Measurements from ENCODE around the gene APBA2. TPM values are rescaled to one million over a fixed set of nuclear protein-coding genes. Genes with fewer than 3 reads are reported as not detected.

APBA2 gene
- total and polyA plus RNA-seq, 2 of the 4 experiments (the other 2 are of a cell fraction) = 21.7 to 33.0 TPM

DNA sequence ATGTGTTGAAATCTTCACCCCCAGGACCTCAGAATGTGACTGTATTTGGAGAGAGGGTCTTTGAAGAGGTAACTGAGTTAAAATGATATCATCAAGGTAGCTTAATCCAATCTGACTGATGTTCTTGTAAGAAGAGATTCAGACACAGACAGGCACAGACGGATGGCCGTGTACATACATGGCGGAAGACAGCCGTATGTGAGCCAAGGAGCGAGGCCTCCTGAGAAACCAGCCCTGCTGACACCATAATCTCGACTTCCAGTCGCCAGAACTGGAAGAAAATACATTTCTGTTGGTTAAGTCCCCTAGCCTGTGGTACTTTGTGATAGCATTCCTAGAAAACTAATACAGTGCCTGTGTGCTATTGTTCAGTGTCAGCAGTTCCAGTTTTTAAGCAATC is 73.6 kb downstream of the APBA2 start:
- H3K4me1 ChIP-seq (ENCODE audit: control insufficient read depth, insufficient read depth, low read length) = peaks cover 15% of the 10 kb centered on the region
- H4K91ac ChIP-seq (ENCODE audit: insufficient read depth, low read depth, low read length) = no peak overlapping the region
- no peak overlapping the region for H3K18ac ChIP-seq (ENCODE audit: low read depth, low read length)
- H2BK120ac ChIP-seq (ENCODE audit: low read depth, low read length) = peak overlapping the region; percentile 5; the same call in 1 of the 2 replicates
- no peaks in the 10 kb centered on the region for H3K9me3 ChIP-seq (ENCODE audit: control insufficient read depth, insufficient read depth, low read length)
- H4K8ac ChIP-seq (ENCODE audit: low read depth in 2 of 2, low read length in 2 of 2) = no peak overlapping the region
- no peak overlapping the region for H2AFZ ChIP-seq (replicated peaks; ENCODE audit: low read length, poor library complexity)
- no peak overlapping the region for H2AK9ac ChIP-seq (replicated peaks; ENCODE audit: low read depth, low read length, poor library complexity)
- no TSS peak for BruUV-seq (replicated peaks)
- H2BK5ac ChIP-seq (ENCODE audit: low read depth, low read length, poor library complexity, severe bottlenecking) = no peak overlapping the region
- intact Hi-C loops (cut with micrococcal nuclease) (no loop called here), dilution Hi-C loops (cut with HindIII; ENCODE audit: low sequenced_read_pairs, unreplicated experiment) (no loop called here), in situ Hi-C loops (cut with MboI; ENCODE audit: low sequenced_read_pairs) (no loop called here)
- H2BK15ac ChIP-seq (ENCODE audit: low read depth, low read length) = 0 out of 3 replicates have a peak overlapping the region, but pooled peaks have one; percentile 16
- no peak for ATAC-seq (ENCODE audit: low read depth)
- ChIA-PET CTCF (no interaction called here), POLR2A (ENCODE audit: unreplicated experiment) (no interaction called here)
- 100% methylated on average over 3 of the region's 7 CpGs; no CpG with 5 or more reads in 1 of the 2 experiments for WGBS, 2 experiments (ENCODE audit: extremely low coverage in 2 of 2, insufficient read length in 1 of 2)
- no peak overlapping the region for H3K23ac ChIP-seq (ENCODE audit: low read depth, low read length)
- H4K20me1 ChIP-seq (ENCODE audit: insufficient read depth, low read length) = no peaks in the 10 kb centered on the region
- H3K56ac ChIP-seq (ENCODE audit: extremely low read depth, insufficient read depth, low read length) = no peak overlapping the region
- no peaks in the 10 kb centered on the region for H3K36me3 ChIP-seq (ENCODE audit: control insufficient read depth, insufficient read depth, low read length)
- H3K4me3 ChIP-seq (ENCODE audit: insufficient read depth, low read depth, low read length) = no peak overlapping the region
- no peak for DNase-seq
- H2AK5ac ChIP-seq (ENCODE audit: low read depth, low read length) = peak overlapping the region; percentile 15; the same call in 1 of the 2 replicates
- H3K27ac ChIP-seq (ENCODE audit: insufficient read depth, low read length) = no peak overlapping the region
- peaks cover 19 to 69% of the 10 kb centered on the region in 2 experiments; a peak in 3 of 4 replicates for H3K79me1 ChIP-seq (ENCODE audit: low read depth in 1 of 2, low read length in 2 of 2)
- H3K9me1 ChIP-seq (ENCODE audit: insufficient read depth, low read length) = peaks cover 27% of the 10 kb centered on the region
- no peak overlapping the region for H3K9ac ChIP-seq (ENCODE audit: low read depth, low read length)
- no peak overlapping the region for H3K14ac ChIP-seq (replicated peaks; ENCODE audit: low read depth, low read length)
- H3K27me3 ChIP-seq (ENCODE audit: control insufficient read depth, insufficient read depth, low read length) = no peaks in the 10 kb centered on the region
- H2BK20ac ChIP-seq (ENCODE audit: low read depth, low read length) = no peak overlapping the region
- peak overlapping the region; percentile 42; the same call in 1 of the 2 replicates for H3K4ac ChIP-seq (ENCODE audit: low read depth, low read length)
- H4K5ac ChIP-seq (ENCODE audit: low read depth, low read length) = no peak overlapping the region
- no peak overlapping the region for H3K4me2 ChIP-seq (ENCODE audit: low read depth, low read length)
- TF ChIP-seq, protein P1, sequence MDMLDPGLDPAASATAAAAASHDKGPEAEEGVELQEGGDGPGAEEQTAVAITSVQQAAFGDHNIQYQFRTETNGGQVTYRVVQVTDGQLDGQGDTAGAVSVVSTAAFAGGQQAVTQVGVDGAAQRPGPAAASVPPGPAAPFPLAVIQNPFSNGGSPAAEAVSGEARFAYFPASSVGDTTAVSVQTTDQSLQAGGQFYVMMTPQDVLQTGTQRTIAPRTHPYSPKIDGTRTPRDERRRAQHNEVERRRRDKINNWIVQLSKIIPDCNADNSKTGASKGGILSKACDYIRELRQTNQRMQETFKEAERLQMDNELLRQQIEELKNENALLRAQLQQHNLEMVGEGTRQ (IDR thresholded peaks at IDR 0.05; ENCODE audit: low read depth, low read length) = no peak
- TF ChIP-seq SMC3 (IDR thresholded peaks at IDR 0.05; ENCODE audit: low read depth, low read length) = no peak
- no peak for TF ChIP-seq CTCF (conservative IDR thresholded peaks at IDR 0.05; ENCODE audit: low read depth, low read length)
